Activated naive CD4-positive, alpha-beta T cell (primary cell): ENCODE data around the gene GRM4.

ENCODE experiments used
- DNase-seq, 4 experiments: peaks; one replicate each; lab custom pipeline; 2025; lab: John Stamatoyannopoulos, UW

Gene GRM4

DNA sequence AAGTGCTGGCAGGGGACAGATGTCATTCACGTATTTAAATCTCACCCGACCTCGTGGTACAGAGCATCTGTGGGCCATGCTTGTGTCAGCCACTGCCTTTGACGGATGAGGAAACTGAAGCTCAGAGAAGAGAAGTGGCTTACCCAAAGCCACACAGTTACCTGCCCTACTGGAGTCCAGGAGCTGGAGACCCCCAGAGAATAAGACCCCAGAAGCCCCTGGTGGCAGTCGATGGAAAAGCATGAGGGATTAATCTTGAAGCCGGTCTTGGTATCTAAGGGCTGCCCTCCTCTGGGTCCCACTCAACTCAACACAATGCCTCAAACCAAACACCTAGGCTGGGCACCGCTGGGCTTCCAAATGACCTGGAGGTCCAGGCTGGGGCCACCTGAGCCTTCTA lies 83.1 kb downstream of the GRM4 start:
- no peak for DNase-seq

DNA sequence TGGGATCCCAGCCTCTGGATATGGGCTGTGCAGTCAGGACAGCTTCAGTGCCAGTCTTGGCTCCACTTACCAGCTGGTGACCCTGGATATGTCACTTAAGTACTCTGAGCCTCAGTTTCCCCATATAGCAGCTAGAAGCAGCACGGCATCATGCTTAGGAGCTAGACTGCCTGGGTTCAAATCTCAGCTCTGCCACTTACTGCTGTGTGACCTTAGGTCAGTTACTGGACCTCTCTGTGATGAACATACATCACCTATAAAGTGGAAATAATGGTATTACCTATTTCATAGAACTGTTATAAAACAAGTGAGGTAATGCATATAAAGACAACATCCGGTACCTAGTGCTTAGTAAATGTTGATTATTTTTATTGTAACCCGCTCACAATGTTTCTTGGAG lies 83.7 kb downstream of the GRM4 start:
- DNase-seq = no peak

DNA sequence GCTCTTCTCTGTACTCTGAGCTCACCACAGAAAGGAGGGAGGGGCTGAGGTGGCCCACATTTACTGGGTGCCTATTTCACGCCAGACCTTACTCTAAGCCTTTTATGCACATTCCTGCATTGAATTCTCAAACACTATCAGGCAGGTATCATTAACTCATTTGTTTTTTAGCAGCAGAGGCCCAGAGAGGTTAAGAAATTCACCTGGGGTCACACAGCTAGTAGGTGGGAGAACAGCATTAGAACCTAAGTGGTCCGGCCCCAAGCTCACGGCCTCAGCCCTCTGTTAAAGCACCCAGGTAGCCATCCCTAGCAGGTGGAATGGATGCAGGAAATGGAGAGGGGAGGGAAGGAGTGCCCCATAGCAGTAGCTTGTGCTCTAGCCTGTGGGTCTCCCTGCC lies 84.5 kb downstream of the GRM4 start:
- DNase-seq = no peak

DNA sequence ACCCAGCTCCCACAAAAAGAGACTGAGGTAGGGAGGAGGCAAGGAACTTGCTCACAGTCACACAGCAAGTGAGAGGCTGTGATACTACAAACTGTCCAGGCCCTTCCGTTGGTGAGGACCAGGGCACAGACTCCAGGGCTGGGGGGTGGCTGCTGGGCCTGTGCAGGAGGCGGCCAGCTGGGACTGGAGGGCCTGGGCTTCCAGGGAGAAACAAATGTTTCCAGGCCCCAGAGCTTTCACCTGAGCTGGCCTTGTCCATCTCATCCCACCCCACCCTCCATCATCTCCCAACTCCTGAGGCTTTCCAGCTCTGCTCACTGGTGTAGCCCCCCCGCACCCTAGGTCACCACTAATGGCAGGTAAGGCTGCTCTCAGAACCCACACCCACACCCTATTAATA lies 86.0 kb downstream of the GRM4 start:
- no peak for DNase-seq

DNA sequence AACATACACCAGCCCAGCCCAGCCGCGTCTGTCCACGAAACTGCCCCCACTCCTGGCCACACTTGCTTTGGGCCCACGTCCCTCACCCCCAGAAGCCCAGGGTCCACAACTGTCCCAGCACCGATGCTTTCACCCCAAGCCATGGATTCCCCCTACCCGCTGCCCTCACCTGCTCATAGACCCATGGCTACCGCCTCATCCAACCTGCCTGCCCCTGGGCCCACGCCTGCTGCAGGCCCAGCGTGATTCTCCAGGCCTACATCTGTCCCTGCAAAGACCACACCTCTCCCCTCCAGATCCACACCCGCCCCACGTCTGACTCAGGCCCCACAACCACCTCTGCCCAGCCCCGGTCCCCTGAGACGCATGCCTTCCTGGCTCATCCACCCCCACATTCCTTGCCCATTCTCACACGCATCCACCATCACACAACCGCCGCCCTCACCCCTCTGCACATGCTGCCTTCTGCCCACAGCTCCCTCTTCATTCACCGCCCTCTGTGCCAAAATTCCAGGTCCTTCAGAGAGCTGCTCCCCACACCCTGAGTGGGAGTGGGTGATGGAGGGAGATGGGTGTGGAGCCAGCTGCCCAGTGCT lies 86.7 kb downstream of the GRM4 start:
- DNase-seq = no peak

DNA sequence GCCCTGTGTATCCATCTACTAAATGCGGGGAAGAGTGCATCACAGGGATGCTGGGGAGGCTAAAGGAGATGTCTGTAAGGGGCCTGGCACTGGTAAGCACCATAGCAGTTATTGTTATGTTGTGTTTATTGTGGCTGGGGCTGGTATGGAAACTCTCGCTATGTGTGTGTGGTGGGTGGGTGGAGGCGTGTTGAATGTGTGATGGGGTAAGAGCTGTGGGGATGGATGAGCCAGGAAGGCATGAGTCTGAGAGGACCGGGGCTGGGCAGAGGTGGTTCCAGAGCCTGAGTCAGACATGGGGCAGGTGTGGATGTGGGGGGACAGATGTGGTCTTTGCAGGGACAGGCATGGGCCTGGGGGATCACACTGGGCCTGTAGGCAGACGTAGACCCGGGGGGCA lies 88.1 kb downstream of the GRM4 start:
- DNase-seq = no peak

DNA sequence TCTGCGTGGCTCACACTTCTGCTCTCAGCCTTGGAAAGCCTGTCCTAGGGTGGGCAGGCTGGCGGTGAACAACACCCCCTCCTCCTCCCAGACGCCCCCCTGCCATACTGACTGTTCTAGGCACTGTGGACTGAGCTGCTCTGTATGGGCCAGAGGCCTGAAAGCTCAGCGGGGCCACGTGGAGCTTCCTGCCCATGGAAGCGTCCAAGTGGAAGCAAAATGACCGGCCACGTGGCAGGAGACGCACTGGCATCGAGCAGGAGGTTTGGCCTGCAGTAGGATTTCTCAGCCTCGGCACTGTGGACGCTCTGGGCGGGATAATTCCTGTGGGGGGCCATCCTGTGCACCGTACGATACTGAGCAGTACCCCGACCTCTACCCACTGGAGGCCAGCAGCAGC lies 88.7 kb downstream of the GRM4 start:
- no peak for DNase-seq

DNA sequence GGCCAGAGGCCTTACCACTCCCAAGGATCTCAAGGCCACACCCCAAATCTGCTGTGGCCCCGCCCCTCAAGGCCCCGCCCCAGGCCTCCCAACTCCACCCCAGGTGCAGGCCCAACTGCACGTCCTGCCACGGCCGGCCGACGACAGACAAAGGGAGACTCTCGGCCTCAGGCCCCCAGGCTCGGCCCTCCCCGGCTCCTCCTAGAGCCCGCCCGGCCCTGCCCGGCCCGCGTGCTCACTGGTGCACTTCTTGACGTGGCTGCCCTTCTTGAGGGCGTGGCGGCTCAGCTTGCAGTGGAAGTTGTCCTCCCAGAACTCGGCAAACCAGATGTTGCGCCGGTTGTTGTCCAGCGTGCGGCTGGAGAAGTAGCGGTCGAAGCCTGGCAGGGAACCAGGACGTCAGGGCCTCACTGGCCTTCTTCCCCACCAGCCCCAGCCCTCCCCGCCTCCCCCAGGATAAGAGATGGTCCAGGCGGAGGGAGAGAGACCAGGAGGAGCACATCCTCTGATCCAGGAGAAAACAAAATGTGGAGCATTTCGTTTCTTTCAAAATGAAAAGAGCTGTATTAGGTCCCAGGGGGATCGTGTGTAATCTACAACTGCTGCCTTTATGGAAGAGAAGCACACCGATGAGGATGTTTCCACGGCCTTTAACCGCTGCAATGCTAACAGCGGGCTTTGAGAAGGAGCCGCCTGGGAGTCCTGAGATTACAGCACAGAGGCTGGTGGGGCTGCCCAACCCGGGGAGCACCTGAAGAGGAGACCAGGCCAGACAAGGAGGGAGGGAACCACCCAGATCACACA lies 89.4 kb downstream of the GRM4 start:
- DNase-seq = no peak

DNA sequence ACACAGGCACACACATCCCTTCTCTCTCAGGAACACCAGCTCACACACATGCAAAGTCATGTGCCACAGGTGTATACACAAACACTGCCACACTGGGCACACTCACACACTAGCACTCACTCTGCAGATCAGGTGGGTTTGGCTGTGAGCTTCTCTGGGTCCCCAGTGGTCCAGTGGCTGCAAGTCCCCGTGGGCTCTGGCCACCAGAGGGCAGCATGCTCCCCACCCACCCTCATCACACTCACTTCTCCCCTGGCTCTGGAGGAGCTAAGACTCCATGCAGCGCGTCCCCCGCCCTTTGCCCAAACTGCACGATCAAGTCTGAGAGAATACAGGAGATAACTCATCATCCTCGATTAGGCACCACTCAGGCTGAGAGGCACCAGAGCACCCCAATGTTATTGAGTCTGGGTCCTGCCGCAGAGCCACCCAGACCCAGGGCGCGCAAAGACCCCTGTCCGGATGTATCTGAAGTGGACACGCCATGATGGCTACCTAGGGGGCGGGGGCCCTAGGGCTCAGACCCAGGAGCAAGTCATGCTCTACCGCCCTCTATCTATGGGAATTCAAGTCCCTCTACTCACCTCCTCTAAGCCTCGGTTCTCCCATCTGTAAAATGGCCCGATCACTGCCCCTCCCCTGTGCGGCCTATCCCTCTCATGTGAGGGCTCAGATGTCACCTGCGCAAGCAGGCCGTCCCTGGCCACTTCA lies 90.5 kb downstream of the GRM4 start:
- DNase-seq = peak; percentile 24 to 60 (median 34)

DNA sequence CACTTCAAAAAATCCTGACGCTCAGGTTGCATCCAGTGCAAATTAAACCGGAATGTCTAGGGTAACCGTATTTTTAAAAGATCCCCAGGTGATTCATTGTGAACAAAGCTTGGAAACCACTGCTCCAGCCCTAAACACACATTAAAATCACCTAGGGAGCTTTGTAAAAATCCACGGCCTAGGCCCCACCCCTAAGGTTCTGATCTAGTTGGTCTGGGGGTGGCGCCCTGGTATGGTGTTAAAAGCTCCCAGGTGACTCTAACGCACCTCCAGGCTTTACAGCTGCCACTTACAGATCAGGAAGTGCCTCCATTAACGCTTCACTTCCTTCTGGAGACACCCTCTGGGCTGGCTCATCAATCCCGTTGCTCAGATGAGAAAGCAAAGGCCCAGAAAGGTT lies 92.2 kb downstream of the GRM4 start:
- DNase-seq = no peak

DNA sequence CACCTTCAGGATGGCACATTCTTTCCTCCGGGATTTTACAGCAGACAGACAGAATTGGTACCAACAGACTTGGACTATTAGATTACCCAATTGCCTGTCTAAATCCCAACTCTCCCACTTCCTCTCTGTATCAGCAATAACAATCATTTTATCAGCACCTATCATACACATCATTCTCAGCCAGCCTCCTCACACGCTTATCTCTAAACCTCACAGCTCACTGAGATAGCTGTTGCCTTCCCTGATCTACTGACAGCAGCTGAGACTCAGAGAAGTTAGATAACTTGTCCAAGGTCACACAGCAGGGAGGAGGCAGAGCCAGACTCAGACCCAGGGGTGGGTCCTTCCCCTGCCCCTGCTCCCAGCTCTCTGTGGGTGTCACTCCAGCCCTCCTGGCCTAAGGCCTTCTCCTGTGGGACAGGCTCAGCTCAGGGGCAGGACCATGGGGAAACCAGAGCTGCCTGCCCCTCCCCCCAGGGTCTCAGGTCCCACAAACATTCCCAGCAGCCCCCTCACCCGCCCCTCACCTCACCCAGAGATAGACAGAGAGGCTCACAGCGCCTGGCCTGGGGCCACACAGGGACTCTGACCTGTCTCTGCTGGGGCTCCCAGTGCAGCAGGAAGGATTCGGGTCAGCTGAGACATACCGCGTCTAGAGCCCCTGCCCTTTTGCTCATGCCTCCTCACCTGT lies 92.8 kb downstream of the GRM4 start:
- DNase-seq = no peak

DNA sequence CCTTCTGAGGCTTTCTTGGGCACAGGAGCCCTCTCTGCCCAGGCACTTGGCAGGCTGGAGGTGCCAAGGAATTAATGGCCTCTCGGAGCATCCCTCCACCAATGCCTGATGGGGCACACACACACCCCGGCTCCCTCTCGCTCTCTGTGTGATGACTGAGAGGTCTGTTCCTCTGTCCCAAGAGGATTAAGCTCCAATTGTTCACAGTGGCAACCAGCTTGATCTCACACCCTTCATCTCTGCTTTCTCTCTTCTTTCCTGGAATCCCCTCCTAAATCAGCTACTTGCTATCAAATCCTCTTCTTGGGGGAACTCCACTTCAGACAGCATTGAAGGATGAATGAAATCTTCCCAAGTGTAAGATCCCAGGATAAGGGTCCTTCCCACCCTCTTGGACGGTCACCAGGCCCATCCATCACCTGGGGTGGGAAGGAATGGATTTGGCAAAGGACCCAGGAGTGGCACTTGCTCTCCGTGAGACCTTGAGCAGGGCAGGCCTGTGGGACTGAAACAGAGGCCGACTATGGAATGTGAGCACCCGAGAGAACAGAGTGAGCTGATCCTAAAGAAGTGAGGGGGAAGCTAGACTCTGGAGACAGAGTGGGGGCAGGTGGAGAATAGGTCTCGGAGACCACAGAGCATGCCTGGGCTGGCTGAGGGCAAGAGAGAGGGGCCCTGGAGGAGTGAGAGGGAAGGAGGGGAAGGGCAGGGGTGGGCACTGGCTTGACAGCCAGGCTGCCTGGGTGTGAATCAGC lies 93.6 kb downstream of the GRM4 start:
- no peak for DNase-seq

DNA sequence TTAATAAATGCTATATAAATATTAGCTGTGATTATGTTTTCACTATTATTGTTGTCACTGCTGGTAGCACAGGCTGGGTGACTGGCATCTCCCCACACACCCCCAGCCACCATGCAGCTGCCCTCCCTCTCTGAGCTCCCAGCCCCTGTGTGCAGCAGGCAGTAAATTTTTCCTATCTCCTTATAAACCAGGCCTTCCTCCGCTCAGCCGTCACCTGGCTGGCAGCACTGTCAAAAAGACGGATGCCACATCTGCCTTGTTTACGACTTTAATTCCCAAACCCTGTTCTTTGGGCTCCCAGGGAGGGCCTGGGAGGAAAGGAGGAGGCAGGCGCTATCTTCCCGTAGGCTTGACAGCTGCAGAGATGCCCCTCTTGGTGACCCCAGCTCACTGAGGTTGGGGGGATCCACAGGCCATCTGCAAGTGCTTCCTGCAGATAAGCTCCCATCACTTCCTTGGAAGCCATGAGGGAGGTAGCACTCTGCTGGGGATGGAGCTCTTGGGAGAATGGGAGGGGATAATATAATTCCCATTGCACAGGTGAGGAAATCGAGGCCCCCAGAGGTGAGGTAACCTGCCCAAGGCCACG lies 94.5 kb downstream of the GRM4 start:
- no peak for DNase-seq

DNA sequence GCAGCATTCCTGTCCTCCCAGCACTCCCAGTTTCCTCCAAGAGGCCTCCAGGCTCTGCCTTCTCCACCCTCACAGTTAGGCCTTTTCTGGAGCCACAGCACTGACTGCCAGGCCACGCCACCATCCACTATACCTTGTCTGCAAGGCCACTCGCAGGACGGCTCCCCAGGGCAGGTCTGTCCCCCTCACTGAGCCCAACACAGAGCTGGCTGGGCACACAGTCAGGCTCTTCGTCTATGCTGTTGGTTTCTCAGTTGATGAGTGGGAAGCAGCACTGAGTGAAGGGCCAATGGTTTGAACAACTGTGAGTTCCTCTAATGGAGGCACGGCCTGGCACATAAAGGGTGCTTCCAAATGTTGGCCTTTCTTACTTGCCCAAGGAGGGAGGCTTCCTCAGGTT lies 95.2 kb downstream of the GRM4 start:
- no peak for DNase-seq

DNA sequence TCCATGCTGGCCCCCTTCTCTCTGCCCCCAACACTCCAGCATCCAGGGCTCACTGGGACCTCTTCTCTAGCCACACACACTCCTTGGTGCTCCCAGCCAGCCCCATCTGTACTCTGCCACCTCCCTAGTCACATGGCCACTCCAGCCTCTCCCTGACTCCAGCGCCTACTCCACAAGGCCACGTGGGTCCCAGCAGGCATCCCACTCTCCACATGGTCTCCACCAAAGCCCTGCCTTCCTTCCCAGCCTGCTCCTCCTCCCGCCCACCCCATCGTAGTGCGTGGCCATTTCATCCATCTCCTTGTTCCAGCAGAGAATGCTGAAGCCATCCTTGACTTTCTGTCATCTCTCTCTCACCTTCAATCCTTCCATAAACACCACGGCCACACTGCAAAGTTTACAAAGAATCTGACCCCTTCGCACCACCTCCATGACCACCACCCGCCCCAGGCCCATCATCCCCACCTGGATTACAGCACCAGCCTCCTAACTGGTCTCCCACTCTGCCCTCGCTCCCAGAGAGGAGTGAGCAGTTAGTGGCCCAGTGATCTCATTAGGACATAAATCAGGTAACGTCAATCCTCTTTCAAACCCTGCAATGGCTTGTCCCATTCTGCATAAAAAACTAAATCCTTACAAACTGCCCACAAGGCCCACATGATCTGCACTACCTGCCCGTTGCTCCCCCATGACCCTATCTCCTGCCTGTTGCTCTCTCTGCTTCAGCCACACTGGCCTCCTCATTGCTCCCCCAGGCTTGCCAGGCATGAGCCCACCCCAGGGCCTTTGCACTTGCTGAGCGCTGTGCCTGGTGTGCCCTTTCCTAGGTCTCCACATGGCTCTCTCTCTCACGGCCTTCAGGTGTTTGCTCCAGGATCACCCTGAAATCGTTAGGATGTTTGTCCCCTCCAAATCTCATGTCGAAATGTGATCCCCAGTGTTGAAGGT lies 96.2 kb downstream of the GRM4 start:
- no peak for DNase-seq

DNA sequence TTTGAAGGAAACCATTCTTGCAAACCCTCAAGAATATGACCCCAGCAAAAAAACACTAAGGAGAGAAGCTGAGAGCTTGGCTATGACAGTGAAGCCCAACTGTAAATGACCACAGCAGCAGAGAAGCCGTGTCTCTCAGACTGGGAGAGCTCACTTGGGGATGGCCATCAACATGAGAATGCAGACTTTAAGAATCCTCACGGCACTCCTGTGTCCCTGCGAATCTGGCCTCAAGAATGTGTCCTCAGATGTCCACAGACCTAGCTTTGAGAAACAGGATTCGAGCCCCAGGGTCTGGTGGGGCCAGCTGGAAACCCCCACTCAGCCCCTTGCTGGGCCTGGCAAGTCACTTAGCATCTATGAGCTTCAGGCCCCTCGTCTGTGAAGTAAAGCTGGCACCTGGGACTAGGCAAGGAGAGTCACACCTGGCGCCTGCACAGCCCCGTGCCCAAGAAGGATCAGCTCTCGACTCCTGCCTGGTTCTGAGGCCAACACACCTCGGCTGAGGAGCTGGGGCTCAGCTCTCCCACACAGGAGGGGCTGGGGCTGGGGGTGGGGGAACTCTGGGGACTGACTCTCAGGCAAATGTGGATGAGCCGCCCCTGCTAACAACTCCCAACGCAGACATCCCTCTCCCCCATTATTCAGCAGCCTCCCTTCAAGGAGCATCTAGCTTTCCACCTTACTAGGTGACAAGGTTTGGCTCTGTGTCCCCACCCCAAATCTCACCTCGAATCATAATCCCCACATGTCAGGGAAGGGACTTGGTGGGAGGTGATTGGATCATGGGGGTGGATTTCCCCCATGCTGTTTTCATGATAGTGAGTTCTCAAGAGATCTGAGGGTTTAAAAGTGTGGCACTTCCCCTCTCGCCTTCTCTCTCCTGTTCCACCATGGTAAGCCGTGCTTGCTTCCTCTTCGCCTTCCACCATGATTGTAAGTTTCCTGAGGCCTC lies 97.7 kb downstream of the GRM4 start:
- no peak for DNase-seq

DNA sequence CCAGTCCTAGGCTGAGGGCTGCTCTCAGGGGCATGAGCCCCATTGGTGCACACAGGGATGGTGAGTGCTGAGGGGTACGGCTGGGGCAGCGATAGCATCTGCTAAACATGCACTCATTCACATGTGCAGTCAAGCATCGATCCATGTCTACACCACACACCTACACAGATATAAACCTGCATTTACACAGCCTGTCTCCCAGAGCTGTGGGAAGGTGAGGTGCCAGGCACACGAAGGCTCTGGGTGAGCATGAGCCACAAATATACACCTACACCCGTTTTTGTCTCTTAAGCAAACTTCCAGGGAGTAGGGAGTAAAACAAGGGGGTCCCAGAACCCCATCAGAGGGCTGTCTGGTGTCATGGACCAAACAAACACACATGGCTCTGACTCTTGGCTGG lies 99.3 kb downstream of the GRM4 start:
- no peak for DNase-seq

DNA sequence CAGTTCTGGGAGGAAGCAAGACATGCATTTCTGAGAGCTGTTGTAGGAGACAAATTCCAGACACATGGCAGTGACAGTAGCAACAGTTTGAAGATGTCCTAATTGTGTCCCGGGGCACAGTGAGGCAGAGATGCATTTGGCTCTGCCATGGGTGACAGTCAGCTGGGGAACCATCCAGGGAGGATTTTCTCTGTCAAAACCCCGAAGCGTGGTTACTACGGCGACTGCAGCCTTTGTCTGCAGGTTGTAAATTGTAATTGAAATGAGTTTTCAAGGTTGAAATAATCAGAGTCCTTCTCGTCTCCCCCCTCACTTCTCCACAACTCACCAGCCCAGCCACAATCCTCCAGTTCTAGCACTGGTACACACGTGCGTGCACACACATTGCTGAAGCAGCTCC lies 100.1 kb downstream of the GRM4 start:
- no peak for DNase-seq

DNA sequence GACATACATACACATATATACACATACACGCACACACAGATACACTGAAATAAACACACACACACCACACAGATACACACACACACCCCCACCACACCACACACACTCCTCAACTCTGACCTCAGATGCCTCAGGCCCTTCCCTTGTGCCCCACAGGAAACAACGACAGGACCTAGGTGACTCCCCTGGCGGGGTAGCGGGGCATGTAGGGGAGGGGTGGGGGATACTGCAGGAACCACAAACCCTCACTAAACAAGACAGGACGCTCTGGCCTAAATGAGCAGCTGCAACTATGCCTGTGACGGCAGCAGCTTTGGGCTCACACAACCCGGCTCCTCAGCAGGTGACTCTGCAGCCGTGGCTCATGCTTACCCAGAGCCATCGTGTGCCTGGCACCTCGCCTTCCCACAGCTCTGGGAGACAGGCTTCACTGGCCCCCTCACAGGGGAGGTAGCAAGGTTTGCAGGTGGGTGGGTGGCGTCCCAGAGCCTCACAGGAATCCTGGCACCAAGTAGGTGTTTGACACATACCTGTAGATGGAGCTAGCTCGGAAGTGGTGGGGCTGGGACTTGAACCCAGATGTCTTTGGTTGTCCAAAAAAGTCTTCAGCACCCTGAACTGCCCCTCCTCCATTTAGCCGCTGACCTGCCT lies 100.8 kb downstream of the GRM4 start:
- DNase-seq = no peak
